Middle frontal gyrus (tissue), 1 donor: Measurements from ENCODE around the gene WFDC9.
"Not testable (repeated sequence)": the region's sequence is repeated elsewhere in the genome, so short reads cannot be mapped to it uniquely, and the experiment has no call there.

Experiments used
- DNase-seq: peaks from one replicate; pipeline ENCODE4 v3.0.0-alpha.2; 2015; ENCODE audit warnings: low spot score; ENCODE audit errors: extremely low spot score

The WFDC9 gene

DNA sequence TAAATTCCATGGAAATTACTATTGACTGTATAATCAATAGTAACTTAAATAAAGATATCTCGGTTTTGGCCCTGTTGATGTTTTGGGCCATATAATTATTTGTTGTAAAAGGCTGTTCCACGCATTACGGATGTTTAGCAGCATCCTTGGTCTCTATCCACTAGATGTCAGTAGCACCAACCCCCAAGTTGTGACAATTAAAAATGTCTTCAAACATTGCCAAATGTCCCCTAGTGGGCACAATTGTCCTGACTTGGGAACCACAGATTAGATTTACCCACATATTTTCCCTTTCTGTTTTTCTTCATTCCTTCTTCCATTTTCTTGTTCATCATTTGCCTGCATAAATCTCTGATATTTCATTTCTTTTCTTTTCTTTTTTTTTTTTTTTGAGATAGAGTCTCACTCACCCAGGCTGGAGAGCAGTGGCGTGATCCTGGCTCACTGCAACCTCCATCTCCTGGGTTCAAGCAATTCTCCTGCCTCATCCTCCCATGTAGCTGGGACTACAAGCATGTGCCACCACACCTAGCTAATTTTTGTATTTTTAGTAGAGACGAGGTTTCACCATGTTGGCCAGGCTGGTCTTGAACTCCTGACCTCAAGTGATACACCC is 38.4 kb downstream of the WFDC9 start:
- DNase-seq = no peak

DNA sequence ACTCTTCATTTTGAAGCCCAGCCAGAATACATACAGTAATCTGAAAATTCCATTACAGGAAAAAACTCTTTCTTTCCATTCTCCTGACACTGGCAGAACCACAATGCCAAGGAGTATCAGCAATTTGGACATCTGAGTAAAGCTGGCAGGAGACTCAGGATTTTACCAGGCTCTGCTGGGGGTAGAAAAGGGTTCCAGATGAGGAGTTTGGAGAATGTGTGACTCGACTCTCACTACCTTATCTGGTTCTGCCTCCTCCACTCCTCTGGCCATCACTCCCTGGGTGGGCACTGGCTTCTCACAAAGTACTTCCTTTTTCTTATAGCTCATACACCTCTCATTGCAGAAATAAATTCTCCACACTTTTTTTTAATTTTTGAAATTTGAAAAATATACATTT is 41.4 kb downstream of the WFDC9 start:
- no peak for DNase-seq

DNA sequence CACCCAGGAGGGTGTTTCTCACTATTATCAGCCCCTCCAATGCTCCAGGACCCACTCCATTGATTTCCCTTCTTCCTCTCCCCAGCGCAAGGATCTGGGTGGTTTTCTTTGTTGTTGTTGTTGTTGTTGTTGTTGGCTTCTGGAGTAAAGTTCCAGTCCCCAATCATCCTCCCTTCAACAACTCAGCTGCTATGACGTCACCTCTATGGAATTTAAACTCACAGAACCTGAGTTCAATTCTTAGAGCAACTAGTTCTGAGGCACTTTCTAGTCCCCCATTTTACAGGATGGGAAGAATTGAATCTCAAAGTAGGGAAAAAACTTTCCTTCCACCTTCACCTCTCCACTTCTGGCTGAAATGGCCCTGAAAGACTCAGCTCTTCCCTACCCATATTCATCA is 42.3 kb downstream of the WFDC9 start:
- no peak for DNase-seq

DNA sequence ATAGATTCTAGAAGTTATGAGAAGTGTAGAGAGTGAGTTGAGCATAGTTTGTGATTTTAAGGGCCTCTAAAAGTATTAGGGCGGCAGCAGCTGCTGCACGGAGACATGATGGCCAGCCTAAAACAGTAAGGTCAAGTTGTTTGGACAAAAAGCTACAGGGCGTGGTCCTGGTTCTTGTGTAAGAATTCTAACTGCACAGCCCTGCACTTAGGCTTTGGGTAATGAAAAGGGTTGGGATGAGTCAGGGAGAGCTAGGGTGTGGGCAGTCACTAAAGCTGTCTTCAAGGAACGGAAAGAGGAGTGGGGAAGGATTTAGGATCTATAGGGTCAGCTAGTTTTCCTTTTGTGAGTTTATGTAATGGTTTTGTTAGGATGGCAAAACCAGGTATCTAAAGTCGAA is 45.1 kb downstream of the WFDC9 start:
- DNase-seq = not testable (repeated sequence)

DNA sequence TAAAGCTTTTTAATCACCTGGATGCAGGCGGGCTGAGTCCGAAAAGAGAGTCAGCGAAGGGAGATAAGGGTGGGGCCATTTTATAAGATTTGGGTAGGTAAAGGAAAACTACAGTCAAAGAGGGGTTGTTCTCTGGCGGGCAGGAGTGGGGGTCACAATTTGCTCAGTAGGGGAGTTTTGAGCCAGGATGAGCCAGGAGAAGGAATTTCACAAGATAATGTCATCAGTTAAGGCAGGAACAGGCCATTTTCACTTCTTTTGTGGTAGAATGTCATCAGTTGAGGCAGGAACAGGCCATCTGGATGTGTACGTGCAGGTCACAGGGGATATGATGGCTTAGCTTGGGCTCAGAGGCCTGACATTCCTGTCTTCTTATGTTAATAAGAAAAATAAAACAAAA is 46.8 kb downstream of the WFDC9 start:
- DNase-seq = not testable (repeated sequence)

DNA sequence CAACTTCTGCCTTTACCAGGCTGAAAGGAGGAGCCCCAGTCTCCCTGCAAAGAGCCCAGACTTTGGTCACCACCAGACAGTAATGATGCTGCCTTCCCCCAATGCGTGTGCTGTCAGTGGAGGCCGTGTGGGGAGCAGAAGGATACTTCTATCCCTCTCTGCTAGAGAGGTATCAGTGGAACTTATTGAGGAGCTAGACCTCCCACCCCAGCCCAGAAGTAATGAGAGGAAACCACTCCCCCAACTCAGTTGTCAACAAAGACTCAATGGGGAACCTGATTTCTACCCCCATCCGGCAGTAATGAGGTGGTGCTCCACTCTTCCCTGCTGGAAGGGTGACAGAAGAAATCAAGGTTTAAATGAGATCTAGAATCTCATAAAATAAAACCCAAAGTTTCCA is 47.6 kb downstream of the WFDC9 start:
- DNase-seq = no peak

DNA sequence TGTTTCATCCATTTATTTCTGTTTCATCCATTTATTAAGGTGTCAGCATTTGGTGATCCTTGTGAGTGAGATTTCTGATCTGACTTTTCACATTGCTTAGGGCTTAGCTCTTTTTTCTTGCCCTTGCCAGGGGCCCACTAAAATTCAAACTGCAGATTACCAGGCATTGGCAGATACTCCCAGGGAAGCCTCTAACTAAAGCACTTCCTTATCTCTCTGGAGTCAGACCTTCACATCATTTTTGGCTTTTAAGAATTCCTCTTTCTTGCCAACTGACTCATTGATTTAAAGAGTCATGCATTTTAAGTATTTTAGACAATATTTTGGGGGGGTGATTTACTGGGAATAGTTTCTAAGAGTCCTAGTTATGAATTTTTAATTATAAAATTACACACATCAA is 49.4 kb downstream of the WFDC9 start:
- no peak for DNase-seq

DNA sequence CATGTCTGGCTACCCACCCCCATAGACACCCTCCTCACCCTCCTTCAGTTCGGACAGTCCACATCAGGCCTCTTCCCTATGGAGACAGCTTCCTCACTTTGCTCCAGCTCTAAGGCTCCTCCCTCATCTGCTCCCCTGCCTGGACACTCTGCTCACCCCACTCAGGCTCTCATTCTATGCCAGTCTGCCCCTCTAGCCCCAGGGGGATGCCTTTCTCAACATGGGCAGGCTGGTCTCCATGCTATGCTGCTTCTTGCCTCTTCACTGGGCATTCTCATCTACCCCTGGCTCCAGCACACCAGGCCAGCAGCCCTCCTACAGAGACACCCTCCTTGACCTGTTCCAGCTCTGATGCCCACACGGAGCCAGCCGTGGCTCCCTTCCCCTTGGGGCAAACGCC is 51.9 kb downstream of the WFDC9 start, which contains the start of gene WFDC8:
Gene WFDC8, minus strand, starts transcription at position 101 of the 400 bp plus-strand sequence. Its CDS starts 37 bp downstream, at position 64.
- no peak for DNase-seq

DNA sequence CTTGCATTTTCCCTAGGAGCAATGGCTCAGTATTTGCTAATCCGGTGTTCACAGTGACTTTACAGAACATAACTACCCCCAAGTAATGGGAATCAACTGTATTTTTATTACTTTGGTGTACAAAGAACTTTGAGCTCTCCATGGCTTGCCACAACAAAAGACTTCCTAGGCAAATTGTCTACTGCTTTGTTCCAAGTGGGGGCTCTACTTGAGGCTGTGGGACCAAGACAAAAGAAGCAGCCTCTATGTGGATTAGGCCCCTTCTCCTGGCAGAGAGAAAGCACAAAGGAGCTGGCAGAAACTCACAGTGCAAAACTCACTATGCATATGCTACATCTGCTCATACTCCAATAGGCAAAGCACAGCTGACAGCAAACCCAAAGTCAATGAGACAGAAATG is 52.9 kb downstream of the WFDC9 start:
- no peak for DNase-seq

DNA sequence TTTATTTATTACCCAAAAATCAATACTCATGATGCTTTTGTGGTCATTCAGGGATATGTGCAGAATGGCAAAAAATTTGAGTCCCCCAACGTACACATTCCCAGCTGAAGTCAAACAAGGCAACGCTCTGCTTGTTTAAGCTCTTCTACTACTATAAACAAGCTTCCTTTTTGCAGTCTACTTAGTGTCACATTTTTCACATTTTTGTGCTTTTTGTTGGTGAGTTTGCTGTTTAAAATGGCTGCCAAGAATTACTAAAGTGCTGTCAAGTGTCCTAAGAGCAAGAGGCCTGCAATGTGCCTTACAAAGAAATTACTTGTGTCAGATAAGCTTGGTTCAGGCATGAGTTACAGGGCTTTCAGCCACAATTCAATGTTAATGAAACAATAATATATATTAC is 54.1 kb downstream of the WFDC9 start:
- DNase-seq = no peak

DNA sequence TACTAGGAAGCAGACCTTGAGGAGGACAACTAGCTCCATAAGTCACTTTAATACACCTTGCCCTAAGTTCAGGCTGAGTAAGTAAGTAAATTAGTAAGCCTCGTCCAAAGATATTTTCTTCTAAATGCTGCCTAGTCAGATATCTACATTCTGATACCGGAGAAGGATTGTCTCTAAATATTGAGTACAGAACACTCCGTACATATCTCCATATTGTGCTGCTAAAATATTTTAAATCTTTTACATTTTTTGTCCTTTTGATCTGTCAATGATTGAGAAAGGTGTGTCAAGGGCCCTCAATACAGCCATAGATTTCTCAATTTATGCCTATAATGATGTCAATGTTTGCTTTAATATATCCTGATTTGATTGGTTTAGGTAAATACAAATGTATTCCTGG is 55.2 kb downstream of the WFDC9 start:
- DNase-seq = no peak

DNA sequence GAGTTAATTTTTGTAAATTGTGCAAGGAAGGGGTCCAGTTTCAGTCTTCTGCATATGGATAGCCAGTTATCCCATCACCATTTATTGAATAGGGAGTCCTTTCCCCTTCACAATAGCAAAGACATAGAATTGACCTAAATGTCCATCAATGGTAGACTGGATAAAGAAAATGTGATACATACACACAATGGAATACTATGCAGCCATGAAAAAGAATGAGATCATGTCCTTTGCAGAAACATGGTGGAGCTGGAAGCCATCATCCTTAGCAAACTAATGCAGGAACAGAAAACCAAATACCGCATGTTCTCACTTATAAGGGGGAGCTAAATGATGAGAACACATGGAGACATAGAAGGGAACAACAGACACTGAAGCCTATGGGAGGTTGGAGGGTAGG is 61.4 kb downstream of the WFDC9 start:
- DNase-seq = not testable (repeated sequence)

DNA sequence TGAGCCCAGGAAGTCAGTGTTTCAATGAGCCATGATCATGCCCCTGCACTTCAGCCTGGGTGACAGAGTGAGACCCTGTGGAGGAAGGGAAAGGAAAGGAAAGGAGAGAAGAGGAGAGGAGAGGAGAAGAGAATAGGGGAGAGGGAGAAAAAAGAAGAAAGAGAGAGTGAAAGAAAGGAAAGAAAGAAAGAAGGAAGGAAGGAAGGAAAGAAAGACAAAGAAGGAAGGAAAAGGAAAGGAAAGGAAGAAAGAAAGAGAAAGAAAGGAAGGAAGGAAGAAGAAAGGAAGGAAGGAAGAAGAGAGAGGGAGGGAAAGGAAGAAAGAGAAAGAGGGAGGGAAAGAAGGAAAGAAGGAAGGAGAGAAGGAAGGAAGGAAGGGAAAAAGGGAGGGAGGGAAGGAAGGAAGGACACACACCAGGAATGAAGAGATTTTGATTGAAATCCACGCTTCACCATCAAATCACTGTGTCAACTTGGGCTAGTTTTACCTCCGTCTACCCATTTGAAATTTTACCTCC is 66.3 kb downstream of the WFDC9 start:
- no peak for DNase-seq
